Skin epidermis (tissue), 12 donors: Measurements from ENCODE around the gene NXPH1.

ENCODE experiments used
- H3K27ac ChIP-seq, 21 experiments: fragments of 200-600 bp; sonication (generic) in 11 of 21; one replicate each; pipeline ENCODE4 v1.5.0; 2020; ENCODE audit warnings: mild to moderate bottlenecking in 3 of 21, inconsistent platforms in 2 of 21, moderate library complexity in 2 of 21
- H3K4me3 ChIP-seq, 7 experiments: fragments of 200-600 bp; sonication (generic) in 2 of 7; one replicate each; pipeline ENCODE4 v1.5.0; 2020; ENCODE audit warnings: inconsistent platforms in 2 of 7, mild to moderate bottlenecking in 2 of 7, moderate library complexity in 1 of 7

NXPH1 gene

DNA sequence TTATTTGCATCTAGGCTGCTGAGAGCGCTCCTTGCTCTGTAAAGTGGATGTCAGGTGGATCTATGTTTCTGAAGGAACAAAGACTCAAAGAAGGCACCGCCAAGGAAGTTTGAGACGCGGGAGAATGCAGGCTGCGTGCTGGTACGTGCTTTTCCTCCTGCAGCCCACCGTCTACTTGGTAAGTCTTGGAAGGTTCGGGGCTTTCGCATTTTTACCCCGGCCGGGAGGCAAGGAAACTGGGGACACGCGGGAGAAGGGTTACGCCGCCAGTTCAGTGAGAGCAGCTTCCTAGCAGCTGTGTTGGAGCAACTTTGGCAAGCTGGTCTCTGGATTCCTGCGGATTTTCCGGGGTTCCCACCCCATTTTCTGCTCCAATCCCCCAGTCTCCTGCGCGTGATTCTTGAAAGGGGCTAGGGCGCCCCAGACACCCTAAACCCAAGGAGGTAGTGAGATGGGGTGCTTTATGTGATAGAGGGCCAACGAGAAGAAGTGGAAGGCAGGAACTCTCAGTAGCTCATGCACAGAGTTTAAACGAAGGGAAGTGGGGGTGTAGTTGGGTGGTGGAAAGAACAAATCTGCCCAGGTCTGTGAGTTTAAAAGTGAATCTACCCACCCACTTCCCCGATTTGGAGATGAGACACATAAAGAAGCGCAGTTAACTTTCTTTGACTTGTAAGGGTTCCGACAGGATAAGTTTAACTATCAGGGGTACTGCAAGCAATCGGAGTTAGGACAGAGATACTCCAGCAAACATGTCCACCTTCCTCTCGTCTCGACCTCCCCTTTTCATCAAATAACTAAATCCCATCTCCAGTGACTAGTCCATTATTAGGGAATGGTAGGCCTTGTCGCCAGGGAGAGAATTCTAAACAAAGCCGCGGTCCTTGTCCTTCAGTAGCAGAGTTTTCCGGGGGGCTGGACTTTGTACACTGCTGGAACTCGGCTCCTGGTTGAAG is 2.5 kb downstream of the NXPH1 start:
- Histone ChIP-seq H3K4me3 (no peak overlapping the region), H3K27ac (no peak overlapping the region)

GRCh38 chr7:8436965-8437364 is 3.6 kb downstream of the NXPH1 start:
- no peak overlapping the region for H3K27ac ChIP-seq
- H3K4me3 ChIP-seq, result no peak overlapping the region

- no peak overlapping the region for H3K4me3 ChIP-seq
- H3K27ac ChIP-seq, result no peak overlapping the region
These were observed 4.2 kb downstream of the NXPH1 start for GRCh38 chr7:8437606-8438005.

GRCh38 chr7:8440670-8441069 is 7.3 kb downstream of the NXPH1 start:
- Histone ChIP-seq H3K4me3 (no peak overlapping the region), H3K27ac (no peak overlapping the region)

GRCh38 chr7:8441106-8441965 is 7.9 kb downstream of the NXPH1 start:
- no peak overlapping the region for H3K4me3 ChIP-seq
- H3K27ac ChIP-seq, result no peak overlapping the region

DNA sequence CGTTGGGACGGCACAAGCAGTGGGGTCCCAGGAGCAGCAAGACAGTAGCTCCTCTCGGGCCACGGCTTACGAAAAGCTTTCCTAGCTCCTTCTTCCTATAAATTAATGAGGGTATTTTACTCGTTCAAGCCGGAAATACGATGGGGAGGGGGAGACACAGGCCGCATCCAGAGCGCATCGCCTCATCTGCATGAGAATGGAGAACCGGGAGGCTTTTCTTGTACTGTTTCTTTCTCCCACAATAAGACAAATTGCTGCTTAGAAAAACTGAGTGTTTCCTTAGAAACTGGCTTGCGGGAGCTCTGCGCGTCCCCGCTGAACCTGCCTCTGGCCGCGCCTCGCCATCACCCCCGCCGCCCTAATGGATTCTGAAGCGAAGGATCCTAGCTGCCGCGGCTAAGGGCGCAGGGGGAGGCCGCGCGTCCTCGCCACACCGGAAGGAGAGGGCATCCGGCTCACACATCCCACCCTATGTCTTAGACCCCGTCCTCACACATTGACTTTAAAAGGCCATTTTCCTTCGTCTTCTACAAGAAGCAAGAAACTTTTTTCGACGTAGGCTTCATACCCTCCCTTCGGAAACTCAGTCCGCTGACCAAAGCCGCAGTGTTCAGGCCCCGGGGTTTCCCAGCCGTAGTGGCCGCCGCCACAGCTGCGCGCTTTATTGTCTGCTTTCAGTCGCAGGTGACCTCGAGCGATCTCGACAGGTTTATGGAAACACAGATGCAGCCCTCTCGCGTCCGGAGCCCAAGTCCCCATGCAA is 8.8 kb downstream of the NXPH1 start:
- no peak overlapping the region for H3K4me3 ChIP-seq
- no peak overlapping the region for H3K27ac ChIP-seq

DNA sequence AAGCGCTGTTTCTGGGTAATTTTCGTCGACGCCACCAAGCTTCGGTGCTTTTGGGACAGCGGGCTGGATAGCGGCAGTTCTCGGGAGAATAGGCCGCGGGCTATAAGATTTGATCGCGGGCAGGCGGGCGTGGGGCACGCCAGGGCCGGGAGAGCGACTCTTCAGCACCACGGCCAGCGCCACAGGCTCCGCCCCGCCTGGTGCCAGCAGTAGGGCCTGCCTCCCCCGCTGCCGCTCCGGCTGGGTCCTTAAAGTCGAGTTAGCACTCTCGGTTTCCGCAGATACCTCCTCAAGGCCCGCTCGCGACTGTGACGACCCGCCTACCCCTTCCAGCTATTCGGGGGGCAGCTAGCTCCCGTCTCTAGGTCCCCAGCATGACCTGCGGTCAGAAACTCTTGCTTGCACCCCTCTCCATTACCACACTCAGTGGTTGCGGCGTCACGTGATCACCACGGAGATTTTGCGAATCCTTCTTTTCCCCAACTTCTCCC is 9.4 kb downstream of the NXPH1 start:
- H3K27ac ChIP-seq, result no peak overlapping the region
- H3K4me3 ChIP-seq, result no peak overlapping the region

- no peak overlapping the region for H3K4me3 ChIP-seq
These were observed 10.4 kb downstream of the NXPH1 start for GRCh38 chr7:8443576-8444467.

GRCh38 chr7:8444468-8444769 is 11.0 kb downstream of the NXPH1 start:
- H3K27ac ChIP-seq, result no peak overlapping the region
- no peak overlapping the region for H3K4me3 ChIP-seq

More at GRCh38 chr7:8443576-8444467, 10.4 kb downstream of the NXPH1 start:
- H3K27ac ChIP-seq, result no peak overlapping the region

- Histone ChIP-seq H3K4me3 (no peak overlapping the region), H3K27ac (no peak overlapping the region)
These were observed 20.1 kb downstream of the NXPH1 start for GRCh38 chr7:8453535-8453934.

DNA sequence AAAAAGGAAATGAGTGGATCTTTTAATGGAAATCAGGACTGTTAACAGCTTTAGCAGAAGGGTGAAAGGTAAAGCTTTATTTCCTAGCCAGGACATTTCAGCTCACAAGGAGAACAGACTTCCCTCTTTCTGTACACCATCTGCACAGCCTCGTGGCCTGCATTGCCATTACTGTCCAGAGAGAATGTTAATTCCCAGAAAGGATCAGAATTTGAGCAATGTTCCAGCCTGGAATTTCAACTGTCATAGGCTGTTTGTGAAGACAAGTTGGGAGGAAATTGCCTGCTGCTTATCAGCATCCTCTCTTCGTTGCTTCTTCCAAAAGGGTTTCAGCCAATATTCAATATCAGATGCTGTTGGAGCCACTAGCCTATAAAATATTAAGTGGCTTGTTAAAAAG is 22.0 kb downstream of the NXPH1 start:
- Histone ChIP-seq H3K4me3 (no peak overlapping the region), H3K27ac (no peak overlapping the region)

- no peak overlapping the region for H3K27ac ChIP-seq
- no peak overlapping the region for H3K4me3 ChIP-seq
These were observed 28.9 kb downstream of the NXPH1 start for GRCh38 chr7:8462309-8462708.

GRCh38 chr7:8465338-8465737 is 31.9 kb downstream of the NXPH1 start:
- Histone ChIP-seq H3K4me3 (no peak overlapping the region), H3K27ac (no peak overlapping the region)

DNA sequence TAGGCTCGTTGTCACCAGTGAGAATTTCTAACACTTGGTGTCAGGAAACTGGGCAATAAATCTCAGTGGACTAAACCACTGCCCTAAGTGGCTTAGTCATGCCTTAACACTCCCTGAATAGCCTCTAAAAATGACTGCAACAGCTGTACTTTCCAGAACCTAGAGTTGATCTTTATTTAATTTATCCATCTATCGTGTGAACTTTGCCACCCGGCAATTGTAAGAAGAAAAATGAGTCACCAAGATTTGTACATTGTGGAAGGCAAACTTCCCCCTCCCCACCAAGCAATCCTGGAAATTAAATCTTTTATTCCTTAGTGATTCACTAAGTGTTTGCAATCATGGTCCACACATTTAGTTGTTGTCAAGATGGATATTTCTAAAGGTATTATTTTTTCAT is 47.1 kb downstream of the NXPH1 start:
- no peak overlapping the region for H3K4me3 ChIP-seq
- H3K27ac ChIP-seq, result no peak overlapping the region

- Histone ChIP-seq H3K27ac (no peak overlapping the region), H3K4me3 (no peak overlapping the region)
These were observed 47.7 kb downstream of the NXPH1 start for GRCh38 chr7:8481096-8481495.

DNA sequence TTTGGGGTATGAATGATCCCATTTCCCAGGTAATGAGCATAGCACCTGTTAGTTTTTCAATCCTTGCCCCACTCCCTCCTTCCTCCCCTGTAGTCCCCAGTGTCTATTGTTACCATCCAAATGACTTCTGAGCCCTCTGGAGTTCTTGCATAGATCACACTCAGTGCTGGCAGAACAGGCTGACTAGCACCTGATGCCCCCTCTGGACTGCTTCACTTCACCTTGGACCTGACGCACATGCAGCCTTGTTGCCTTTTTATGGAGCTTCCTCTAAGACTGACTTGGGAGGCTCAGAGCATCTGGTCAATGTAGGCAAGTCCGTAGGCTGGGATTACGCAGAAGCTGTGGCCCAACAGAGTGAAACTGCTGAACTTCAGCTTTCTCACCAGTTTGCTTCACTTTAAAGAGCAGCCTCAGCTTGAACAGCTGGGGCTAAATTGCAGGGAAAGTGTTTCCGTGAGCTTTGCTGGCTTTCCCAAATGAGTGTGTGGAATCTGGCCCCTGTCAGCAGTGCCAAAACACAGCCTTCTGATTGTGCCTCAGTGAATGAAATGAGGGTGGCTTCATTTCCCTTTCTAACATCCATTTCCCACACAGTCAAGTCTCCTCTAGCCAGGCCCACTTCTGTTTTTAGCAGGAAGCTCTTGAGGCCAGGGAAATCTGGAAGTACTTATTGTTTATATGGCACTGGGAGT is 48.5 kb downstream of the NXPH1 start:
- no peak overlapping the region for H3K4me3 ChIP-seq
- H3K27ac ChIP-seq, result no peak overlapping the region

DNA sequence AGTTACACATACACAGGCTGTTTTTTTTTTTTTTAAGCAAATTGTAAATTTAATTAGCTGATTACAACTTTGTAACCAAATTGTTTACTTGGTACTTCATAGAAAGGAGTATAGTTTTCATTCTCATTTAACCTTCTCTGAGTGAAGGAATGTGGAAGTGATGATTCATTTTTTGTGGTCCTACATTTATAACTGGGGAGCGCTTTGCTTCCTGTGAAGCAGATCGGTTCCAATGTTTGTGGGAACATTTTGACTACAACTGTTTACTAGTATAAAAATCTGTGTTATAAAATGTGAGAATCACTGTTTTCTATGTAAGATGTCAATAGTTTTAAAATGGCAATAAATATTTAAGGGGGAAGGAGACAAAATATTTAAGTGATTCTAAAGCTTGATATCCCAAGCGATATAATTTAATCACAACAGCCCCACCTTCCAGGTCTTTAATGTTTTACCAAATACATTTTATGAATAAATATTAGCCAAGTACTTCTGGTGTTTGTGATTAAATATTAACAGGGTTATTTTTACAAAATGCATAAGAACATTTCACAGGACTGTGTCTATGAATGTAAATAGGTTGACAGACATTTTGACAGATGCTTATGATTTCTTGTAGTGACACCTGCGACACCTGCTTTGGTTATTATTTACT is 57.1 kb downstream of the NXPH1 start:
- H3K27ac ChIP-seq, result no peak overlapping the region
- no peak overlapping the region for H3K4me3 ChIP-seq

GRCh38 chr7:8491106-8491505 is 57.7 kb downstream of the NXPH1 start:
- Histone ChIP-seq H3K4me3 (no peak overlapping the region), H3K27ac (no peak overlapping the region)
